GM20431 (cell line): ENCODE measurements around the gene RHOG.
"Not testable (repeated sequence)": the region's sequence is repeated elsewhere in the genome, so short reads cannot be mapped to it uniquely, and the experiment has no call there.

Experiments used
- in situ Hi-C: fragments of 300-500 bp; cut with MseI, MboI; formaldehyde crosslinking; loops from one replicate; pipeline ENCODE4 v1.15.0; 2020; ENCODE audit warnings: low sequenced_read_pairs; ENCODE audit not compliant: unreplicated experiment

Gene RHOG

GRCh38 chr11:3816673-3817072 is 24.1 kb downstream of the RHOG start:
- in situ Hi-C loops, result no loop called here

- in situ Hi-C loops, result no loop called here
Observed at GRCh38 chr11:3815845-3816244, 24.9 kb downstream of the RHOG start.

GRCh38 chr11:3814832-3815231 is 25.9 kb downstream of the RHOG start:
- in situ Hi-C loops, result not testable (repeated sequence)

GRCh38 chr11:3810951-3811350 is 29.8 kb downstream of the RHOG start:
- in situ Hi-C loops, result no loop called here

GRCh38 chr11:3810446-3810845 is 30.3 kb downstream of the RHOG start:
- in situ Hi-C loops, result no loop called here

- in situ Hi-C loops, result no loop called here
Observed at GRCh38 chr11:3809624-3809928, 31.2 kb downstream of the RHOG start.

- in situ Hi-C loops, result no loop called here
Observed at GRCh38 chr11:3808861-3809623, 31.7 kb downstream of the RHOG start.

- in situ Hi-C loops, result no loop called here
Observed at GRCh38 chr11:3807909-3808860, 32.6 kb downstream of the RHOG start, which contains the start of gene PGAP2. TSS of gene PGAP2 (plus strand) at chr11:3808560. CDS start at chr11:3811260, 2,700 bp downstream.

GRCh38 chr11:3803726-3804495 is 36.8 kb downstream of the RHOG start:
- in situ Hi-C loops, result no loop called here

- in situ Hi-C loops, result no loop called here
Observed at GRCh38 chr11:3802011-3802790, 38.6 kb downstream of the RHOG start.

GRCh38 chr11:3799873-3800272 is 40.9 kb downstream of the RHOG start:
- in situ Hi-C loops, result no loop called here

- in situ Hi-C loops, result no loop called here
Observed at GRCh38 chr11:3799143-3799542, 41.6 kb downstream of the RHOG start.

GRCh38 chr11:3797329-3798090 is 43.2 kb downstream of the RHOG start, which contains the start of gene NUP98:
TSS of gene NUP98 (minus strand) at chr11:3797554. CDS start at chr11:3782117, 15,437 bp downstream.
- in situ Hi-C loops, result no loop called here

- in situ Hi-C loops, result no loop called here
Observed at GRCh38 chr11:3796801-3797328, 43.9 kb downstream of the RHOG start.

GRCh38 chr11:3796346-3796745 is 44.4 kb downstream of the RHOG start:
- in situ Hi-C loops, result no loop called here

GRCh38 chr11:3796002-3796311 is 44.8 kb downstream of the RHOG start:
- in situ Hi-C loops, result no loop called here

- in situ Hi-C loops, result no loop called here
Observed at GRCh38 chr11:3795131-3796001, 45.4 kb downstream of the RHOG start.

- in situ Hi-C loops, result not testable (repeated sequence)
Observed at GRCh38 chr11:3794387-3794786, 46.4 kb downstream of the RHOG start.
